IMR-90 (cell line): ENCODE measurements around the gene SMARCD1. TPM values are rescaled to one million over a fixed set of nuclear protein-coding genes. Genes with fewer than 3 reads are reported as not detected.

Experiments used
- ATAC-seq: fragments of 200-7000 bp; cut with Tn5 transposase; 2 replicates; pipeline ENCODE4 v1.9.1; 2020; ENCODE audit warnings: low read depth, mild to moderate bottlenecking, moderate library complexity
- BruUV-seq: library from RNA; stranded (reverse); fragments of 400-500 nt; replicated peaks from 2 replicates; lab custom pipeline; 2021; lab: Mats Ljungman, UMichigan
- CTCF ChIA-PET: fragments of 300-600 bp; formaldehyde crosslinking; extraction: SDS; loops from one replicate; lab custom pipeline; 2021; ENCODE audit warnings: antibody characterized with exemption; lab: Yijun Ruan, JAX
- POLR2A ChIA-PET: fragments of 300-600 bp; sonication (Branson Sonifier 250); formaldehyde crosslinking; loops from one replicate; lab custom pipeline; 2022; ENCODE audit warnings: antibody characterized with exemption; ENCODE audit not compliant: unreplicated experiment; lab: Charles Lee
- DNase-seq: peaks from one replicate; pipeline ENCODE4 v3.0.0; 2013
- H2AFZ ChIP-seq: replicated peaks from 2 replicates; pipeline ENCODE3; 2013; ENCODE audit warnings: low read length, mild to moderate bottlenecking; ENCODE audit not compliant: poor library complexity
- H2AK5ac ChIP-seq: 2 replicates; pipeline ENCODE4 v1.6.1; 2013; ENCODE audit warnings: low read depth, low read length, inconsistent platforms
- H2AK9ac ChIP-seq: replicated peaks from 2 replicates; pipeline ENCODE3; 2013; ENCODE audit warnings: mild to moderate bottlenecking, low read depth, low read length, moderate library complexity; ENCODE audit not compliant: poor library complexity
- H2BK120ac ChIP-seq: 2 replicates; pipeline ENCODE4 v1.6.1; 2013; ENCODE audit warnings: low read depth, low read length, inconsistent platforms
- H2BK15ac ChIP-seq: 3 replicates; pipeline ENCODE4 v1.6.1; 2013; ENCODE audit warnings: low read depth, low read length, inconsistent platforms
- H2BK20ac ChIP-seq: 2 replicates; pipeline ENCODE4 v1.6.1; 2013; ENCODE audit warnings: low read depth, mild to moderate bottlenecking, inconsistent platforms, low read length, moderate library complexity
- H2BK5ac ChIP-seq: 2 replicates; pipeline ENCODE4 v1.6.1; 2013; ENCODE audit warnings: mild to moderate bottlenecking, low read depth, low read length, inconsistent platforms; ENCODE audit not compliant: poor library complexity, severe bottlenecking
- H3K14ac ChIP-seq: replicated peaks from 2 replicates; pipeline ENCODE4 v1.6.1; 2013; ENCODE audit warnings: low read depth, low read length, inconsistent platforms
- H3K18ac ChIP-seq: 2 replicates; pipeline ENCODE4 v1.6.1; 2013; ENCODE audit warnings: low read depth, low read length, control low read depth
- H3K23ac ChIP-seq: 2 replicates; pipeline ENCODE4 v1.6.1; 2013; ENCODE audit warnings: low read depth, low read length, inconsistent platforms
- H3K27ac ChIP-seq: 2 replicates; pipeline ENCODE4 v1.5.1; 2013; ENCODE audit warnings: mild to moderate bottlenecking, control low read depth, low read length; ENCODE audit not compliant: insufficient read depth
- H3K27me3 ChIP-seq: 2 replicates; pipeline ENCODE4 v1.6.1; 2013; ENCODE audit warnings: low read length; ENCODE audit not compliant: control insufficient read depth, insufficient read depth
- H3K36me3 ChIP-seq: 2 replicates; pipeline ENCODE4 v1.6.1; 2013; ENCODE audit warnings: low read length, mixed read lengths; ENCODE audit not compliant: control insufficient read depth, insufficient read depth
- H3K4ac ChIP-seq: 2 replicates; pipeline ENCODE4 v1.6.1; 2013; ENCODE audit warnings: low read depth, low read length, inconsistent platforms
- H3K4me1 ChIP-seq: 2 replicates; pipeline ENCODE4 v1.6.1; 2013; ENCODE audit warnings: low read length, mixed read lengths; ENCODE audit not compliant: control insufficient read depth, insufficient read depth
- H3K4me2 ChIP-seq: 2 replicates; pipeline ENCODE4 v1.6.1; 2013; ENCODE audit warnings: low read depth, mild to moderate bottlenecking, control low read depth, low read length, moderate library complexity
- H3K4me3 ChIP-seq: 2 replicates; pipeline ENCODE4 v1.5.1; 2013; ENCODE audit warnings: low read depth, mild to moderate bottlenecking, control low read depth, low read length, moderate library complexity; ENCODE audit not compliant: insufficient read depth
- H3K56ac ChIP-seq: 2 replicates; pipeline ENCODE4 v1.6.1; 2013; ENCODE audit warnings: low read length, inconsistent platforms; ENCODE audit not compliant: insufficient read depth; ENCODE audit errors: extremely low read depth
- H3K79me1 ChIP-seq, 2 experiments: 2 replicates each; pipeline ENCODE4 v1.6.1; 2013; ENCODE audit warnings: low read length in 2 of 2, inconsistent platforms in 1 of 2, low read depth in 1 of 2
- H3K9ac ChIP-seq: 2 replicates; pipeline ENCODE4 v1.6.1; 2013; ENCODE audit warnings: low read depth, low read length, control low read depth
- H3K9me1 ChIP-seq: 2 replicates; pipeline ENCODE4 v1.6.1; 2013; ENCODE audit warnings: low read length, inconsistent platforms; ENCODE audit not compliant: insufficient read depth
- H3K9me3 ChIP-seq: 2 replicates; pipeline ENCODE4 v1.6.1; 2013; ENCODE audit warnings: low read length; ENCODE audit not compliant: control insufficient read depth, insufficient read depth
- H4K20me1 ChIP-seq: 2 replicates; pipeline ENCODE4 v1.6.1; 2013; ENCODE audit warnings: low read length, inconsistent platforms; ENCODE audit not compliant: insufficient read depth
- H4K5ac ChIP-seq: 2 replicates; pipeline ENCODE4 v1.6.1; 2013; ENCODE audit warnings: mild to moderate bottlenecking, low read depth, low read length, control low read depth
- H4K8ac ChIP-seq, 2 experiments: 2 replicates each; pipeline ENCODE4 v1.6.1; 2013; ENCODE audit warnings: low read depth in 2 of 2, low read length in 2 of 2, control low read depth in 1 of 2, inconsistent platforms in 1 of 2
- H4K91ac ChIP-seq: 2 replicates; pipeline ENCODE4 v1.6.1; 2013; ENCODE audit warnings: low read depth, low read length, inconsistent platforms; ENCODE audit not compliant: insufficient read depth
- CEBPB ChIP-seq: IDR thresholded peaks from 2 replicates; pipeline ENCODE4 v1.6.1; 2012; ENCODE audit warnings: low read depth, low read length, improper control_type of control experiment
- FOS ChIP-seq: fragments of 150-350 bp; IDR thresholded peaks from 2 replicates; pipeline ENCODE4 v1.6.1; 2016; ENCODE audit warnings: low read depth, low read length
- MAFK ChIP-seq: IDR thresholded peaks from 2 replicates; pipeline ENCODE4 v1.6.1; 2012; ENCODE audit warnings: low read depth, low read length, improper control_type of control experiment
- MXI1 ChIP-seq: IDR thresholded peaks from 2 replicates; pipeline ENCODE4 v1.6.1; 2012; ENCODE audit warnings: low read depth, mild to moderate bottlenecking, low read length, moderate library complexity, borderline replicate concordance
- NFE2L2 ChIP-seq: fragments of 150-350 bp; IDR thresholded peaks from 2 replicates; pipeline ENCODE4 v1.6.1; 2016; ENCODE audit warnings: low read depth, mild to moderate bottlenecking, low read length
- RCOR1 ChIP-seq: IDR thresholded peaks from 2 replicates; pipeline ENCODE4 v1.6.1; 2012; ENCODE audit warnings: mild to moderate bottlenecking, low read length, improper control_type of control experiment; ENCODE audit not compliant: insufficient replicate concordance
- USF2 ChIP-seq: fragments of 150-350 bp; IDR thresholded peaks from 2 replicates; pipeline ENCODE4 v1.6.1; 2017; ENCODE audit warnings: mild to moderate bottlenecking, antibody characterized with exemption, low read length, low read depth
- WGBS, 2 experiments: methylation state at CpG; one replicate each; pipeline versions ENCODE4 v1.1.5 to v1.1.7; 2013; ENCODE audit warnings: missing lambda C conversion rate in 2 of 2; ENCODE audit not compliant: insufficient read length in 1 of 2; ENCODE audit errors: extremely low coverage in 2 of 2; 5-methylcytosine and 5-hydroxymethylcytosine counted together
- dilution Hi-C: fragments of 300-500 bp; cut with HindIII; formaldehyde crosslinking; loops from one replicate; pipeline ENCODE4 v1.14.3; 2018; ENCODE audit warnings: low sequenced_read_pairs; ENCODE audit not compliant: unreplicated experiment
- in situ Hi-C: fragments of 300-500 bp; cut with MboI; formaldehyde crosslinking; loops from 3 replicates; pipeline ENCODE4 v1.14.3; 2019; ENCODE audit warnings: low sequenced_read_pairs, inconsistent platforms, mixed read lengths
- intact Hi-C: fragments of 100-400 bp; cut with micrococcal nuclease; formaldehyde crosslinking; loops from 2 replicates; pipeline ENCODE4 v1.10.0; 2022
- polyA plus RNA-seq, 3 experiments: library from polyadenylated mRNA; depleted of rRNA; stranded (reverse); fragments of >200 nt; gene quantifications; 2 replicates each; pipeline ENCODE4 v1.2.3, GENCODE V29; 2012; ENCODE audit warnings: low replicate concordance in 1 of 3
- total RNA-seq: library from RNA; depleted of rRNA; stranded (reverse); fragments of >200 nt; gene quantifications from 2 replicates; pipeline ENCODE4 v1.2.3, GENCODE V29; 2012

Gene SMARCD1
- total and polyA plus RNA-seq, 2 of the 4 experiments (the other 2 are of a cell fraction): 28.1 to 47.9 TPM

DNA sequence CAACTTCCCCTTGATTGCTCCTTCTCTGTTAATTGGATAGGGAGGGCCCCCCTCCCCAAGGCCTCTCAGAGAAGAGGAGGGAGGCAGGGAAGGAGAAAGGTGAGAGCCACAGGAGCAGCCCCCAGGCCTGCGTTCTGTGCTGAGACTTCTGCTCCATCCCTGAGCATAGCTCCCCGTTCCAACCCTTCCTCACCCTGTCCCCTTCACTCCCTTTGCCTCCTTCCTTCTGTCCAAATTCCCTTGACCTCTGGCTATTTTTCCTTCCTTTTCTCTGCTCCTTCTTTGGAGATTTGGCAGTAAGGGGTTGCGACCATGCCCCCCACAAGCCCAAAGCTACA is 28.5 kb upstream of the SMARCD1 start (continued):
- TF ChIP-seq RCOR1 (no peak), MAFK (no peak), NFE2L2 (no peak), FOS (no peak), CEBPB (no peak)

- DNase-seq (peak; percentile 67), ATAC-seq (peak; percentile 86)
- H2BK20ac ChIP-seq: no peak within 1 kb of the TSS
- H2AFZ ChIP-seq: peak within 1 kb of the TSS; percentile 90
- no peak within 1 kb of the TSS; the same call in 1 of the 2 replicates for H4K91ac ChIP-seq
- no TSS peak for BruUV-seq
- H2BK15ac ChIP-seq: no peak within 1 kb of the TSS
- no peaks in the 10 kb centered on the region for H3K9me1 ChIP-seq
- peak within 1 kb of the TSS; percentile 75 for H2AK9ac ChIP-seq
- H4K5ac ChIP-seq: no peak within 1 kb of the TSS; the same call in 1 of the 2 replicates
- no peak within 1 kb of the TSS for H2BK120ac ChIP-seq
- H3K27ac ChIP-seq: peak within 1 kb of the TSS; percentile 71
- peak within 1 kb of the TSS; percentile 22 for H3K4ac ChIP-seq
- 4% methylated on average over 37 of the region's 88 CpGs; no CpG with 5 or more reads in 1 of the 2 experiments for WGBS, 2 experiments
- no peak within 1 kb of the TSS for H3K56ac ChIP-seq
- H3K9me3 ChIP-seq: no peaks in the 10 kb centered on the region
- peak within 1 kb of the TSS; percentile 65 for H3K9ac ChIP-seq
- H3K36me3 ChIP-seq: 0 out of 2 replicates have a peak, but pooled peaks cover 3% of the 10 kb centered on the region
- peak within 1 kb of the TSS; percentile 24; the same call in 1 of the 2 replicates for H3K18ac ChIP-seq
- H2BK5ac ChIP-seq: no peak within 1 kb of the TSS
- TF ChIP-seq USF2: no peak
- TF ChIP-seq MXI1: 0 out of 2 replicates have a peak, but pooled peaks have one; percentile 13
- H3K4me2 ChIP-seq: peak within 1 kb of the TSS; percentile 100
- in situ Hi-C loops: loop anchor here (5.0 kb wide), 1 partner anchor 85 kb away; the partner anchor contains the start of gene AQP6
- H3K4me1 ChIP-seq: peaks cover 9% of the 10 kb centered on the region
- H4K8ac ChIP-seq: peak within 1 kb of the TSS in 1 of 2 experiments; percentile 55; a peak in 1 of 4 replicates
- H4K20me1 ChIP-seq: peaks cover 7% of the 10 kb centered on the region; the same call in 1 of the 2 replicates
- peak within 1 kb of the TSS; percentile 85 for H3K4me3 ChIP-seq
- H3K27me3 ChIP-seq: peaks cover 29% of the 10 kb centered on the region
- H3K23ac ChIP-seq: peak within 1 kb of the TSS; percentile 60
- peak within 1 kb of the TSS; percentile 48; the same call in 1 of the 2 replicates for H2AK5ac ChIP-seq
- intact Hi-C loops: loop anchor here (1.0 to 2.0 kb wide), 4 partner anchors 83 to 280 kb away; no protein-coding TSS in a partner anchor
- dilution Hi-C loops: no loop called here
- peak within 1 kb of the TSS; percentile 10; the same call in 1 of the 2 replicates for H3K14ac ChIP-seq
- ChIA-PET POLR2A (no interaction called here), CTCF (interaction anchor here (1.1 to 1.8 kb wide), 3 partner anchors 13 to 112 kb away, joined by 3 to 15 read pairs (median 3); no protein-coding TSS in a partner anchor)
- no peaks in the 10 kb centered on the region; a peak in 1 of 4 replicates for H3K79me1 ChIP-seq
Measured at GRCh38 chr12:50057000-50057841, 27.9 kb upstream of the SMARCD1 start, which contains the start of gene ASIC1. Gene ASIC1, plus strand, starts transcription at chr12:50057596. Its CDS starts 1,171 bp downstream, at chr12:50058767.
